HG03469 (cell line): Measurements from ENCODE around the gene SHANK1.
"Not testable (repeated sequence)": the region's sequence is repeated elsewhere in the genome, so short reads cannot be mapped to it uniquely, and the experiment has no call there.

Experiments
- ATAC-seq: cut with Tn5 transposase; IDR thresholded peaks from one replicate; pipeline ENCODE4 v1.9.1; 2021; ENCODE audit warnings: mild to moderate bottlenecking, moderate library complexity, moderate number of reproducible peaks; ENCODE audit not compliant: unreplicated experiment

Gene SHANK1

DNA sequence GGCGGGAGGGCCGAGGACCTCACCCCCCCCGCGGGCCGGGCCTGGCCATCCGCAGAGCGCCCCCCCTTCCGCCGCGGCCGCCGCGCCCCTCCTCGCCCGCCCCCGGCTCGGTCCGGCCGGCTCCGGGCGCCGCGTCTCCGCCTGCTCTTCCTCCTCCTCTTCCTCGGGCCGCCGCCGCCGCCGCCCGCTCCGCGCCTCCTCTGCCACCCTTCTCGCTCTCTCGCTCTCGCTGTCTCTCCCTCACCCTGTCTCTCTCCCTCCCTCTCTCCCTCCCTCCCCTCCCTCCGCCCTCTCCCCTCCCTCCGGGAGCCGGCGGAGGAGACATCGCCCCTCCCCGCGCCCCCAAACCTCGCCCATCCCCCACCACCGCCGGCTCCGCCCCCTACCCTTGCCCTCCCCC is at the start of gene SHANK1:
Gene SHANK1, minus strand, starts transcription at position 237 of the 400 bp plus-strand sequence. CDS start 2,883 bp downstream, outside the sequence.
- ATAC-seq: no peak

DNA sequence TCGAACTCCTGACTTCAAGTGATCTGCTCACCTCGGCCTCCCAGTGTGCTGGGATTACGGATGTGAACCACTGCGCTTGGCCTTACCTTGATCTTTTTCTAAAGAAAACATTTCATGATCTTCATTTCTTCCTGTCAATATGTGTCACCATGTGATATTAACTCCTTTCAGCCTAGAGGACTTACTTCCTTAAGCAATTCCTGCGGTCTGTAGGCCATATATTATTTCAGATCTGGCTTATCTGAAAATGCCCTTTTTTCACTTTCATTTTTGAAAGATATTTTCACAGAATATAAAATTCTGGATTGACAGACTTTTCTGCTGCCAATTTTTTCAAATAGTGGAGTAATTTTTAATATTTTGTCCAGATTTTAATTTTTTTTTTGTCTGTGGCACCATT is 48.7 kb upstream of the SHANK1 start:
- no peak for ATAC-seq

DNA sequence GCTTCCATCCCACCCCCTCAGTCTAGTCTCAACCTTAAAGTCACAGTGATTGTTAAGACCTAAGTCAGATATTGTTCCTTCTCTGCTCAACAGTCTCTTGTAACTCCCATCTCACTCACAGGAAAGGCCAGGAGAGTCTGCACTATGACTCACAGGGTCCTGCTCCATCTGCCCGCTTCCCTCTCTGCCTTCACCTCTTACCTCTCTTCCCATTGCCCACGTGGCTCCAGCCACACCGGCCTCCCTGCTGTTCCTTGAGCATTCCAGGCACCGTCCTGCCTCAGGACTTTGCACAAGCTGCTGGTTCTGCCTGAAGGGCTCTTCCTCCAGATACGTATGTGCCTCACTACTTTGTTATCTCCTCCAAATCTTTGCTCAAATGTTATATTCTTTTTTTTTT is 47.7 kb upstream of the SHANK1 start:
- ATAC-seq: not testable (repeated sequence)

DNA sequence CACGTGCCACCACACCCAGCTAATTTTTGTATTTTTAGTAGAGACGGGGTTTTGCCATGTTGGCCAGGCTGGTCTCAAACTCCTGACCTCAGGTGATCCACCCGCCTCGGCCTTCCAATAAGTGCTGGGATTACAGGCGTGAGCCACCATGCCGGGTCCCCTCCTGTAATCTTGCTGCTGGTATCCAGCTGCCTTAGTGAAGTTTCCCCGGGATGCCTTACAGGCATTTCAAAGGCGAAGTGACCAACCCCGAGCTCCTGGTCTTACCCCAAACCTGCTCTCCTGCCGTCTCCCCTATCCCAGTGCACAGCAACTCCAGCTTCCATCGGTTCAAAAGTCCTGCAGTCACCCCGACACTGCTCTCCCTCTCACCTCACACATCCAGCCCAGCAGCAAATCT is 47.1 kb upstream of the SHANK1 start:
- not testable (repeated sequence) for ATAC-seq

DNA sequence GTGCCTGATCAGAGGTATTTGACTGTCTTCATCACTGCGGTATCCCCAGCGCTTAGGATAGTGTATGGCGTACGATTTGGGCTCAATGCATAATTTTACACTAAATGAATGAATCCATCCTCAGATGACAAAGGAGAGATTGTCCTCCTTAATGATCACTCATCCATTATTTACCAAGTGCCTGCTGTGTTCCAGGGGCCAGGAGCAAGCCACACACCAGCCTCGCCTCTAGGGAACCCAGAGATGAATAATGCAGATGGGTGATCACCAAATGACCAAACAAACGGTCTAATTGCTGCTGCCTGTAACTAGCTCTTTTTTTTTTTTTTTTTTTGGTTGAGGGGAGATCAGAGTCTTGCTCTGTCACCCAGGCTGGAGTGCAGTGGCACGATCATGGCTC is 44.8 kb upstream of the SHANK1 start:
- no peak for ATAC-seq

DNA sequence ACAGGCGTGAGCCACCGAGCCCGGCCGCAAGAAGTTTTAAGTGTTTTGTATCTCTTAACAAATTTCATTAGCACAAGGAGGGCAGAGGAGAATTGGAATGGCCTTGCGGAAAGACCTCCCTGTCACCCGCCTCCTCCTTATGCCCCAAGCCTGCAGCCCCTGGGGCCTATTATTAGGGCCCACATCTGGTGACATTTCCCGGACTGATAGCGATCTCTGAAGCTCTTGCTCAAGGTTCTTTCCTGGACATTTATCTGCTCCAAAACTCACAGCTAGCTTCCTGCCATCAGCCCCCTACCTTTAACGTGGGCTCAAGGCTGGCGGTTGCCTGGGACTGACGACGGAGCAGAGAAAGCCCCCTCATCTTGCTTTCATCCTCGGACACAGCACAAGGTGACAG is 43.9 kb upstream of the SHANK1 start:
- not testable (repeated sequence) for ATAC-seq

DNA sequence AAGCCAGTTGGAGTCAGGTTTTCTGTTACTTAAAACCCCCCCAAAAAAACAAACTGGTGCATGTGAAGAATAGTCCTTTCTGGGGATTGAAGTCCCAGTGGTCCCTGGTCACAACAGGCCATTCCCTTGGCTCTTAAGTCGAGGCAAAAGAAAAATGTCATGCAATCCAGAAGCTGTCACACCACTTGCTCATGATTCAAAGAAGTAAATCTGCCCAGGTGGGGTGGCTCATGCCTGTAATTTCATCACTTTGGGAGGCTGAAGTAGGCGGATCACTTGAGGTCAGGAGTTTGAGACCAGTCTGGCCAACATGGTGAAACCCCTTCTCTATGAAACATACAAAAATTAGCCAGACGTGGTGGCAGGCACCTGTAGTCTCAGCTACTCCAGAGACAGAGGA is 41.9 kb upstream of the SHANK1 start:
- ATAC-seq: not testable (repeated sequence)

DNA sequence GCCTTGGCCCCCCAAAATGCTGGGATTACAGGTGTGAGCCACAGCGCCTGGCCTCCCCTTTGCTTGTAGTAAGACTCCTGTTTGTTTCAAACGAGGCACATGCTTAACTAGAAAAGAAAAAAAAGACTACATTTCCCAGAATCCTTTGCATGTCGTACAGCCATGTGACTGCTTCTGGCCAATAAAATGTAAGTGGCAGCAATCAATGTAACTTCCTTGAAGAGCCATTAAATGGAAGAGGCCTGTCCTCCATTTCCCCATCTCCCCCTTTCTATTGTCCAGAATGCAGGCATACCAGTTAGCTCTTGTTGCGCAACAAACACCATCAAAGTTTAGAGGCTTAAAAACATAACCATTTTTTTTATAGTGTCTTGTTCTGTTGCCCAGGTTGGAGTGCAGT is 40.3 kb upstream of the SHANK1 start:
- ATAC-seq: no peak

DNA sequence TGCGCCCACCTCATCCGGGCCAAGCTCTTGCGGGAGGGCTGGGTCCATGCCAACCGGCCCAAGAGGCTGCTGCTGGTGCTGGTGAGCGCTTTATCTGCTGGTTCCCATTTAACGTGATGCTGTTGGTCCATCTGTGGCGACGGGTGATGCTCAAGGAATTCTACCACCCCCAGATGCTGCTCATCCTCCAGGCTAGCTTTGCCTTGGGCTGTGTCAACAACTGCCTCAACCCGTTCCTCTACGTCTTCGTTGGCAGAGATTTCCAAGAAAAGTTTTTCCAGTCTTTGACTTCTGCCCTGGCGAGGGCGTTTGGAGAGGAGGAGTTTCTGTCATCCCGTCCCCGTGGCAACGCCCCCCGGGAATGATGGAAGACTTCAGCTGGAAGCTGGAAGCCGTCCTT is 39.5 kb upstream of the SHANK1 start:
- not testable (repeated sequence) for ATAC-seq

DNA sequence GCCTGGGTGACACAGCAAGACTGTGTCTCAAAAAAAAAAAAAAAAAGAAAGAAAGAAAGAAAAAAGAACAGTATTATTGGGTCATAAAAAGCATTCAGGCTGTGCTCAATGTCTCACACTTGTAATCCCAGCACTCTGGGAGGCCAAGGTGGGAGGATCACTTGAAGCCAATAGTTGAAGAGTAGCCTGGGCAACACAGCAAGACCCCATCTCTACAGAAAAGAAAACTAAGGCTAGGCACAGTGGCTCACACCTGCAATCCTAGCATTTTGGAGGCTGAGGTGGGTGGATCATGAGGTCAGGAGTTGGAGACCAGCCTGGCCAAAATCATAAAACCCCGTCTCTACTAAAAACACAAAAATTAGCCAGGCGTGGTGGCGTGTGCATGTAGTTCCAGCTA is 38.0 kb upstream of the SHANK1 start:
- ATAC-seq: not testable (repeated sequence)

DNA sequence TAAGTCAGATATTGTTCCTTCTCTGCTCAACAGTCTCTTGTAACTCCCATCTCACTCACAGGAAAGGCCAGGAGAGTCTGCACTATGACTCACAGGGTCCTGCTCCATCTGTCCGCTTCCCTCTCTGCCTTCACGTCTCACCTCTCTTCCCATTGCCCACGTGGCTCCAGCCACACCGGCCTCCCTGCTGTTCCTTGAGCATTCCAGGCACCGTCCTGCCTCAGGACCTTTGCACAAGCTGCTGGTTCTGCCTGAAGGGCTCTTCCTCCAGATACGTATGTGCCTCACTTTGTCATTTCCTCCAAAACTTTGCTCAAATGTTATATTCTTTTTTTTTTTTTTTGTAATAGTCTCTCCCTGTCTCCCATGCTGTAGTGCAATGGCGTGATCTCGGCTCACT is 36.6 kb upstream of the SHANK1 start:
- not testable (repeated sequence) for ATAC-seq

DNA sequence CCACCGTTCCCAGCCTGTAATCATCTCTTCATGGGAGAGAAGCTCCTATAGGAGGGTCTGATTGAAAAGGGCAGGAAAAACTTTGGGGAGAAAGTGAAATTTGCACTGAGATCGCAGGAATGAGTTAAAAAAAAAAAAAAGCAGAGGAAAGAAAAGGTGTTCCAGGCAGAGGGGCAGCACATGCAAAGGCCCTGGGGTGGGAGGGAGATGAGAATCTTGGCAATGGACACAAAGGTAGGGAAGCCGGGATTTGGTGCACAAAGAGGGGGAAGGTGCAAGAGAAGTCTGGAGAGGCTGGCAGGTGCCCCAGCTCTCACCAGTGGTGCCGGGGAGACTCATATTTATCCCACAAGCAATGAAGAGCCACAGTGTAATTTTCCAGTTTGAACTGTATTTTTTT is 34.3 kb upstream of the SHANK1 start:
- ATAC-seq: no peak

DNA sequence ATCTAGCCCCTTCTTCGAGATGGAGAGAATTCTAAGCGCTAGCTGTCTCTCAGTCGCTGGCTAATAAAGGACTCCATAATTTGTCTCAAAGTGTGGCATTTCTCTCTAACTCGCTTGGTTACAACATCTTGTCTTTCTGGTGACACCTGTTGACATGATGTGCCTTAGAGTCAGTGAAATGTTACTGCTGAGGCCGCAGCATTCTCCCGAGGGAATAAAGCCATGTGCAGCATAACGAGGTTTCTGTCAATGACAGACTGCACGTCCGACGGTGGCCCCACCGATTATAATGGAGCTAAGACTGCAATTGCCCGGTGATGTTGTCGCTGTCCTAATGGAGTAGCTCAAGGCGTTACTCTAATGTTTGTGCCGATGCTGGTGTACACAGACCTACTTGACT is 30.4 kb upstream of the SHANK1 start:
- no peak for ATAC-seq

DNA sequence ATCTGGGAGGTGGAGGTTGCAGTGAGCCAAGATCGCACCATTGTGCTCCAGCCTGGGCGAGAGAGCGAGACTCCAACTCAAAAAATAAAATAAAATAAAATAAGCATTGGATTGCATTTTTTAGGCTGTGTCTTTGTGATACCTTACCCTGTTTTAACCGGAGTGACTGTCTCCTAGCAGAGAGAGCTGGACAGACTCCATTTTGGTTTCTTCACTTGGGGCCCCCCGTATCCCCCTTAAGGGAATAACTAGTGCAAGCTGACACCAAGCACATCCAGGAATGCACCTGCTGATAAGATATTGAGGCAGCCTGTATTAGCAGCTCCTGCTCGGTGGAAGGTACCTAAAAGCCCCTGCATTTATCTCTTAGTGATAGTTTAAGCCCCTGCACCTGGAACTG is 29.9 kb upstream of the SHANK1 start:
- ATAC-seq: no peak

DNA sequence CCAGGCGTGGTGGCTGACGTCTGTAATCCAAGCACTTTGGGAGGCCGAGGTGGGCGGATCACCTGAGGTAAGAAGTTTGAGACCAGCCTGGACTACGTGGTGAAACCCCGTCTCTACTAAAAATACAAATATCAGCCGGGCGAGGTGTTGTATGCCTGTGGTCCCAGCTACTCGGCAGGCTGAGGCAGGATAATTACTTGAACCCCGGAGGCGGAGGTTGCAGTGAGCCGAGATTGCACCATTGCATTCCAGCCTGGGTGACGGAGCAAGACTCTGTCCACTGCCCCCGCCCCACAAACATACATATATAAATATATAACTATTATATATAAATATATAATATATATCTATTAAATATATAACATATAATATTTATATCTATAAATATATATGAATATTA is 27.5 kb upstream of the SHANK1 start:
- ATAC-seq: not testable (repeated sequence)

DNA sequence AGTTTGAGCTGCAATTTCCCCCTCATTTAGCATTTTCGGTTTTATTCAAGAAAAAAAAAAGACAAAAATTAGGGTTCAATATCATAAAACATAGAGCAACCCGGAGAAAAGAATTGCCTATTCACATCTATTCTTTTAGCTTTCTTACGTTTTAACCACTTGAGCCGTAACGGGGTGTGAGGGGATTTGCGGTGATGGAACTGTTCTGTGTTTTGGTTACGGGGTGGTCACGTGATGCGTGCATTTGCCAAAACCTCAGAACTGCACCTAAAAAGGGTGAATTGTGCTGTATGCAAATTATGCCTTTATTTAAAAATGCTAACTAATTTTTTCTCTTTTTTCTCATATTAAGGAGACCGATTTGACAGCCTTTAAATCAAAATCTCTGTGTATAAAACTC is 25.6 kb upstream of the SHANK1 start:
- ATAC-seq: no peak

DNA sequence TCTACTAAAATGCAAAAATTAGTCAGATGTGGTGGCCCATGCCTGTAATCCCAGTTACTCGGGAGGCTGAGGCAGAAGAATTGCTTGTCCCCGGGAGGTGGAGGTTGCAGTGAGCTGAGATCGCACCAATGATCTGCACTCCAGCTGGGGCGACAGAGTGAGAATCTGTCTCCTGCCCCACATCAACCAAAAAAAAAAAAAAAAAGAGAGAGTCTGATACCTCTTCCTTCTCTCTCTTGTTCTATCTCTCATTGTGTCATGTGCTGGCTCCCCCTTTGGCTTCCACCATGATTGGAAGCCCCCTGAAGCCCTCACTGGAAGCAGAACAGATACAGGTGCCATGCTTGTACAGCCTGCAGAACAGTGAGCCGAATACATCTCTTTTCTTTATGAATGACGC is 23.9 kb upstream of the SHANK1 start:
- ATAC-seq: no peak

DNA sequence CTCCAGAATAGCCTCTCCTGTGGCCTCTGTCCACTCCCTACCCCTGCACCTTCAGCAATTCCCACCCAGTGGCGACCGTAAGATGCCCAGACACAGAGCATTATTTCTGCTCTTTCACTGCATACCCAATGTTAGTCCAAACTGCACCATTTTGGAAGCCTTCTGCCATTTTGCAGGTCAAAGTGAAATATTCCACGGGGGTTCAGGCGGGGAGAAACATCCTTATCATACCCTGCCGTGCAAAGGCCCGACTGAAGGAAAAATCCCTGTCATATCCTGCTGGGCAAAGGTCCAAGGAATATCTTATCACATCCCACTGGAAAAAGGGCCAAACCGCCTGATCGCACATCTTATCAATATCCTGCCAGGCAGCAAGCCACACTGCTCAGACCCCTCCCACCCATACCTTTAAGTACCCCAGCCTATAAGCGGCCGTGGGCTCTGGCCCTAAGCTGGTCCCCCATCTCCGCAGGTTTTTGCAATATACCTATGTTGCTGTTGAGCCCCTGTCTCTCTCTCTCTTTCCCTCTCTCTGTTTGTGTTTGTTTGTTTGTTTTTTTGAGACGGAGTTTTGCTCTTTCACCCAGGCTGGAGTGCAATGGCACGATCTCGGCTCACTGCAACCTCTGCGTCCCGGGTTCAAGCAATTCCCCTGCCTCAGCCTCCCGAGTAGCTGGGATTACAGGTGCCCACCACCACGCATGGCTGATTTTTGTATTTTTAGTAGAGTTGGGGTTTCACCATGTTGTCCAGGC is 21.8 kb upstream of the SHANK1 start:
- no peak for ATAC-seq

DNA sequence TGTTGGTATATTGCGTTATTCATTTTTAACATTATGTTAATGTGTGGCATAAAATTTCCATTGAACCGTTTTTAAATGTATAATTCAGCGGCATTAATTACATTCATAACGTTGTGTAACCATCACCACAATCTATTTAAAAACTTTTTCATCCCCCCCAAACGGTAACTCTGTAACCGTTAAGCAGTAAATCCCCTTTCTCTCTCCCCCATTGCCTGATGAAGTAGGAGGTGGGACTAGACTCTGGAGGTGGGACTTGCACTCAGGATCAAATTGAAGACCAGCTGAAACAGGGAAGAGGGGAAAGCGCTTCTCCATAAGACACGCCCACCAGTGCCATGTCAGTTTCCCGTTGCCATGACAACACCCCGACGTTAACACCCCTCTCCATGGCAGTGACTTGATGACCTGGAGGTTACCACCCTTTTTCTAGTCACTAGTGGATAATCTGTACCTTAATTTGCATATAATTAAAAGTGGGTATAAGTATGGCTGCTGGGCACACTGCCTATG is 20.4 kb upstream of the SHANK1 start:
- ATAC-seq: no peak

DNA sequence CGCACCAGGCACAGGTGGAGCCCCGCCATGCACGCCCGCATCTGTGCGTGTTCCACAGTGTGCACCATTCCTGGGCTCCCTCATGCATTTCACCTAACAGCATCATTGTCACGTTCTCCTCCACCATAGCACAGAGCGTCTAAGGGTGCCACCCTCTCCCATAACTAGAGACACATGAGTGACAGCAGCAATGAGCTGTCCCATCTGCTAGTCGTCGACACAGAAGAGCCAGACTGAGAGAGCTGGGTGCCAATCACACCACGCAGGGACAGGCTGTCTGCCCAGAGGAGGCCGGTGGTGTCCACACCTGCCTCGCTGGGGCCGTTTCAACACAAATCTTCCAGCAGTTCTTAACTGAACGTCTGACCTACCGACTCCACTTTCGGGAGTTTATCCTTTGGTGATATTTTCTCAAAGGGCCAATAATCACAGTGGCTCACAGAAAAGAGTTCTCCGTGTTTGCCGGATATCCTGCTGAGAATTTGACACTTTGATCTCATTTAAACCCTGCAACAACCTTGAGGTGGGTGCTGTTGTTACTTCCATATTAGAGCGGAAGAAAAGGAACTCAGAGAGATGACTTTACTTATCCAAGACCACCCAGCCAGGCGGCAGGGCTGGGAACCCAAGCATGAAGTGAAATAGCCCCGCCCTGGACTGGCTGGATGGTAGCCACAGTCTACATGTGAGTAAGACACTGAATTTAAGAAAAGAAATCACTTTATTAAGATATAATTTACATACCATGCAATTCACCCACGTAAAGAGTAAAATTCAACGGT is 19.7 kb upstream of the SHANK1 start:
- no peak for ATAC-seq

DNA sequence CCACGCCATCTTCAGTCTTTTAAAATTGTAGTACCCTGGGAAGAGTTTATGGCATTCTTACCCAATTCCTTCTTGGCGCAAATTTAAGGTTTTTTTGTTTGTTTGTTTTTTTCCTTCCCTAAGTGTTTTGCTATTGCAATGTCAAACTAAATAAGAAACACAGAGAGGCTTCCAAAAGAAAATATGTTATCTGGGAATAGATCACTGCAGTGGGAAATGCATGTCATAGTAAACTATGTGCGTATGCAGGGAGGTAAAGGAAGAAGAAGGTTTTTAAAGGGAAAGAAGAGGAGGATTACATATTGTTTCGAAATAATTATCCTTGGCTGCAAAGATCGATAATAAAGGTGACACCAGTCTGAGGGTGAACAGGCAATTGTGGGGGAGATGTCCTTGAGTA is 16.7 kb upstream of the SHANK1 start:
- ATAC-seq: no peak

DNA sequence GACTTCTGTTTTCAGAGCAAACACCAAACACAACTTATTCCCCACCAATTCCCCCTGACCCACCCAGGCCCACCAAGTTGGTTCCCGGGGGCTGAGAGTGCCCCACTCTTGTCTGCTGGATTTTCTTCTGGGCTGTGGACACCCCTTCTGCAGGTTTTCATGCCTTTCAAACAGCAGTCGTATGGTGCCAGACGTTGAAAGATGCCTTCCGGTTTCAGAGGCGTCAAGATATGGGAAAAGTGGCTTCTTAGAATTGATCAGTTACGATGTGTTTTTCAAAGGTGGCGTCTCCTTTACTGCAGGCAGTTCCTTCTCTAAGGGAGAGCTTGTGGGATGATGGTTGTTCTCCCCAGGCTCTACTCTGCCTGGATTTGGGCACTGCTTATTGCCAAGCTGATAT is 16.3 kb upstream of the SHANK1 start:
- ATAC-seq: no peak
